Erythroblast (primary cell): ENCODE data around the gene ZBTB38.

Source experiments
- DNase-seq, 2 experiments: peaks; one replicate each; lab custom pipeline; 2025; lab: John Stamatoyannopoulos, UW
- GATA1 ChIP-seq: IDR thresholded peaks from 2 replicates; pipeline ENCODE4 v1.6.1; 2011; ENCODE audit warnings: low read depth, mild to moderate bottlenecking, control low read depth, low read length, moderate library complexity
- POLR2A ChIP-seq: IDR thresholded peaks from 2 replicates; pipeline ENCODE4 v1.6.1; 2011; ENCODE audit warnings: mild to moderate bottlenecking, low read length

Gene ZBTB38

GRCh38 chr3:141348837-141349236 lies 19.5 kb upstream of the ZBTB38 start:
- TF ChIP-seq GATA1 = no peak
- TF ChIP-seq POLR2A = no peak
- no peak for DNase-seq

- DNase-seq = no peak
- TF ChIP-seq GATA1 = no peak
- TF ChIP-seq POLR2A = no peak
Observed at GRCh38 chr3:141349711-141350110, 18.6 kb upstream of the ZBTB38 start.

GRCh38 chr3:141350666-141351065 lies 17.6 kb upstream of the ZBTB38 start:
- DNase-seq = no peak
- TF ChIP-seq POLR2A (no peak), GATA1 (no peak)

GRCh38 chr3:141352262-141352984 lies 15.9 kb upstream of the ZBTB38 start:
- TF ChIP-seq GATA1 (no peak), POLR2A (no peak)
- DNase-seq = peak; percentile 46 to 84

- no peak for DNase-seq
- TF ChIP-seq GATA1 = no peak
- TF ChIP-seq POLR2A = no peak
Observed at GRCh38 chr3:141353652-141354495, 14.4 kb upstream of the ZBTB38 start.

- TF ChIP-seq GATA1 (no peak), POLR2A (no peak)
- DNase-seq = no peak
Observed at GRCh38 chr3:141354517-141354916, 13.8 kb upstream of the ZBTB38 start.

GRCh38 chr3:141355242-141355641 lies 13.1 kb upstream of the ZBTB38 start:
- DNase-seq = no peak
- TF ChIP-seq POLR2A = no peak
- TF ChIP-seq GATA1 = no peak

GRCh38 chr3:141356046-141356445 lies 12.3 kb upstream of the ZBTB38 start:
- no peak for DNase-seq
- TF ChIP-seq GATA1 (no peak), POLR2A (no peak)

- peak; percentile 54 to 62 for DNase-seq
- no peak for TF ChIP-seq GATA1
Observed at GRCh38 chr3:141360888-141361598, 7.3 kb upstream of the ZBTB38 start.

GRCh38 chr3:141362736-141363135 lies 5.6 kb upstream of the ZBTB38 start:
- DNase-seq = no peak
- TF ChIP-seq POLR2A = no peak
- no peak for TF ChIP-seq GATA1

GRCh38 chr3:141365201-141365600 lies 3.1 kb upstream of the ZBTB38 start:
- DNase-seq = no peak
- TF ChIP-seq GATA1 (no peak), POLR2A (no peak)

- TF ChIP-seq GATA1 (no peak), POLR2A (no peak)
- DNase-seq = peak; percentile 49 to 80
Observed at GRCh38 chr3:141366285-141367037, 1.8 kb upstream of the ZBTB38 start.
